RWPE1 (cell line): ENCODE data around the gene LDAF1.
A peak's percentile ranks its signal among the peaks of the same experiment; 100 is the strongest.
"Not testable (repeated sequence)": the region's sequence is repeated elsewhere in the genome, so short reads cannot be mapped to it uniquely, and the experiment has no call there.

ENCODE experiments used
- CTCF ChIA-PET: fragments of 350-600 bp; sonication (Branson Sonifier 250); formaldehyde crosslinking; extraction: SDS; loops from one replicate; lab custom pipeline; 2021; lab: Yijun Ruan, JAX
- POLR2A ChIA-PET: fragments of 400-600 bp; formaldehyde crosslinking; extraction: SDS; loops from one replicate; lab custom pipeline; 2020; ENCODE audit warnings: antibody characterized with exemption; ENCODE audit not compliant: low non-redundant PET; lab: Yijun Ruan, JAX
- DNase-seq: peaks from one replicate; pipeline ENCODE4 v3.0.0; 2012; ENCODE audit warnings: low spot score
- H3K27ac ChIP-seq: fragments of 450-650 bp; 2 replicates; pipeline ENCODE4 v1.5.1; 2017
- TF ChIP-seq, protein P1 (sequence below): fragments of 450-650 bp; conservative IDR thresholded peaks from 2 replicates; pipeline ENCODE4 v1.5.1; 2017; ENCODE audit warnings: low read depth, mild to moderate bottlenecking

Gene LDAF1

DNA sequence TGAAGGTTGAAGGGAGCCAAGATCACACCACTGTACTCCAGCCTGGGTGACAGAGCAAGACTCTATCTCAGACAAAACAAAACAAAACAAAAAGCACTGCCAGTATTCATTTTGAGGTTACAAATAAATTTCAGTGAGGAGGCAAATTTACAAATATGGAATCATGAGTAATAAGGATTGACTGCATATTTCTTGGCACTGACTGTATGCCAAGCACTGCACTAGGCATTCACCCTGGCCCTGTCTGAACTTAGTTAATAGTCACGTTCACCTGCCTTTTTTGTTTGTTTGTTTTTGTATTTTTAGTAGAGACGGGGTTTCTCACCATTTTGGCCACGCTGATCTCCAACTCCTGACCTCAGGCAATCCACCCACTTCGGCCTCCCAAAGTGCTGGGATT, 5.1 kb downstream of the LDAF1 start:
- TF ChIP-seq, protein P1, sequence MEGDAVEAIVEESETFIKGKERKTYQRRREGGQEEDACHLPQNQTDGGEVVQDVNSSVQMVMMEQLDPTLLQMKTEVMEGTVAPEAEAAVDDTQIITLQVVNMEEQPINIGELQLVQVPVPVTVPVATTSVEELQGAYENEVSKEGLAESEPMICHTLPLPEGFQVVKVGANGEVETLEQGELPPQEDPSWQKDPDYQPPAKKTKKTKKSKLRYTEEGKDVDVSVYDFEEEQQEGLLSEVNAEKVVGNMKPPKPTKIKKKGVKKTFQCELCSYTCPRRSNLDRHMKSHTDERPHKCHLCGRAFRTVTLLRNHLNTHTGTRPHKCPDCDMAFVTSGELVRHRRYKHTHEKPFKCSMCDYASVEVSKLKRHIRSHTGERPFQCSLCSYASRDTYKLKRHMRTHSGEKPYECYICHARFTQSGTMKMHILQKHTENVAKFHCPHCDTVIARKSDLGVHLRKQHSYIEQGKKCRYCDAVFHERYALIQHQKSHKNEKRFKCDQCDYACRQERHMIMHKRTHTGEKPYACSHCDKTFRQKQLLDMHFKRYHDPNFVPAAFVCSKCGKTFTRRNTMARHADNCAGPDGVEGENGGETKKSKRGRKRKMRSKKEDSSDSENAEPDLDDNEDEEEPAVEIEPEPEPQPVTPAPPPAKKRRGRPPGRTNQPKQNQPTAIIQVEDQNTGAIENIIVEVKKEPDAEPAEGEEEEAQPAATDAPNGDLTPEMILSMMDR = no peak
- DNase-seq = no peak
- POLR2A ChIA-PET = no interaction called here
- CTCF ChIA-PET = no interaction called here
- no peak overlapping the region for H3K27ac ChIP-seq

DNA sequence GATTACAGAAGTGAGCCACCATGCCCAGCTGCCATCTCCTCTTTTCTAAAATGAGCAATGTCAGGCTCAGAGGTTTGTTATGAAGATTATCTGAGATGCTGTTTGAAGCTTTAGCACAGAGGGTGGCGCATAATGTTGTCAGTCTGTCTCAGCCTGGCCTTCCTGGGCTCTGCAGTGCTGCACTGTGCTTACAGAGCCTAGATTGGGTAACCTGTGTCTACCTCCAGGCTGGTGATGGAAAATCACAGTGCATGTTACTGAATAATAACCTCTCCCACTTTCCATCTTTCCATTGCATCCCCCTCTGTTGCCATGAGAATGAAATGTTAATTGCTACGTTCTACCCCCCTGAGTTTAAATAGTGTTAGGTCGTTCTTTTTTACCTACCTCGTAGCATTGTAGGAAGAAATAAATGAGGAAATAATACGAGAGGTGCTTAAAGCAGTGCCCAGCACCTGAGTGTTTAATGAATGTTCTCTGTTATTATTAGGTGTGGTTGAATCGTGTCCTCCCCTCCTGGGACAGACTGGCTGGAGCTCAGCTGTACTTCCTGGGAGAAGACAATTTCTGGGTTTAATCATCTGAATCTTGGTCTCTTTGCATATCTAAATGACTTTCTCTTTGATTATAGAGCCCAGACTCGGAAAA, 6.2 kb downstream of the LDAF1 start:
- TF ChIP-seq, protein P1 = no peak
- no peak overlapping the region for H3K27ac ChIP-seq
- DNase-seq = no peak
- POLR2A ChIA-PET = no interaction called here
- CTCF ChIA-PET = interaction anchor here (0.6 to 0.7 kb wide), 2 partner anchors 25 to 1534 kb away, joined by 4 to 5 read pairs; no protein-coding TSS in a partner anchor

DNA sequence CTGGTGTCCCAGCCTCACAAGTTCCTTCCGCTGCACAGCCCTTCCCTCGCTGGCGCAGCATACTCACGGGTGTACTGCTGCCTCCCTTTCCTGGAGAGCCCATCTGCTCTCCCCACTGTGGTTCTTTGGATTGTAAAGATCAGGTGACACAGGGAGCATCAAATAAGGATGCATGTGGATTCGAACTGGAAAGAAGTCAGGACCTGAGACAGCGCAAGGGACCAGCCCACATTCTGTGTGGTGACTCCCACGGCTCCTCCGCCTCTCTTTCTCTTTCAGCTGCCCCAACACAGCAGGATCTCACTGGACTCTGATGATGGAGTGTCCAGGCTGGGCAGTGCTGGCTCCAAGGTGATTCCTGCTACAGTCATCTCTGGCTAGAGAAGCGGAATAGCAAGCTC, 8.1 kb downstream of the LDAF1 start:
- POLR2A ChIA-PET = interaction anchor here (0.6 kb wide), 1 partner anchor 13 kb away, joined by 4 read pairs; no protein-coding TSS in a partner anchor

DNA sequence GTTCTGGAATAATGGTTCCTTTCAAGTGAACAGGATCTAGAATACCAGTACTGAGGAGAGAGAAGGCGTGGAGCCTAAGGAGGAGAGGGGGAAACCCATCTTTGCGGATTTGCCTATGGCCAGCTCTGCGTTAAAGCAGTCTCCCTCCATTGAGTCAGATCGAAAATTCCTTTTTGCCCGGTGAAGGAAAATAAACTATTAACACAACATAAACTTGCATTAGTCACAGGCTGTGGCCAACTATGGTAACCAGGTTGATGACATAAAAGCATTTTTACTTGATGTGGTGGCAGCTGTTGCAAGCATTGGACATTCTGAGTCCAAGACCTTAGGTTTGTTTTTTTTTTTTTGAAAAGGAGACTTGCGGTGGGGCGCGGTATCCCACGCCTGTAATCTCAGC, 8.9 kb downstream of the LDAF1 start:
- CTCF ChIA-PET = interaction anchor here (1.2 to 1.5 kb wide), 2 partner anchors 10 to 111 kb away, joined by 3 read pairs; no protein-coding TSS in a partner anchor
- DNase-seq = peak; percentile 31
- TF ChIP-seq, protein P1 = no peak
- POLR2A ChIA-PET = no interaction called here
- H3K27ac ChIP-seq = no peak overlapping the region

More for the DNA sequence above, 8.1 kb downstream of the LDAF1 start:
- H3K27ac ChIP-seq = no peak overlapping the region
- DNase-seq = no peak
- TF ChIP-seq, protein P1 = no peak
- CTCF ChIA-PET = no interaction called here

DNA sequence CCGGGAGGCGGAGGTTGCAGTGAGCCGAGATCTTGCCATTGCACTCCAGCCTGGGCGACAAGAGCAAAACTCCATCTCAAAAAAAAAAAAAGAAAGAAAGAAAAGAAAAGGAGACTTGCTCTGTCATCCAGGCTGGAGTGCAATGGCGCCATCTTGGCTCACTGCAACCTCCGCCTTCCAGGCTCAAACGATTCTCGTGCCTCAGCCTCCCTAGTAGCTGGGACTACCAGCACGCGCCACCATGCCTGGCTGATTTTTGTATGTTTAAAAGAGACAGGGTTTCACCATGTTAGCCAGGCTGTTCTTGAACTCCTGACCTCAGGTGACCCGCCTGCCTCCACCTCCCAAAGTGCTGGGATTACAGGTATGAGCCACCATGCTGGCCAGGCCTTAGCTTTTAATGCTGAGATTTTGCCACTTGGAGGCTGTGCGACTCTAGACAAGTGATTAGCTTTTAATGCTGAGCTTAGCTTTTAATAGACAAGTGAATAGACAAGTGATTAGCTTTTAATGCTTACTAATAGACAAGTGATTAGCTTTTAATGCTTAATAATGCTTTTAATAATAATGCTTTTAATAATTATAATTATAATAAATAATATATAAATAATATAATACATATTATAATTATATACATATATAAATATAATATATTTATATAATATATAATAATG, 9.6 kb downstream of the LDAF1 start:
- no peak for DNase-seq
- POLR2A ChIA-PET = no interaction called here
- TF ChIP-seq, protein P1 = no peak
- H3K27ac ChIP-seq = no peak overlapping the region
- CTCF ChIA-PET = interaction anchor here (0.8 to 1.5 kb wide), 3 partner anchors 11 to 110 kb away, joined by 3 to 4 read pairs (median 3); no protein-coding TSS in a partner anchor

DNA sequence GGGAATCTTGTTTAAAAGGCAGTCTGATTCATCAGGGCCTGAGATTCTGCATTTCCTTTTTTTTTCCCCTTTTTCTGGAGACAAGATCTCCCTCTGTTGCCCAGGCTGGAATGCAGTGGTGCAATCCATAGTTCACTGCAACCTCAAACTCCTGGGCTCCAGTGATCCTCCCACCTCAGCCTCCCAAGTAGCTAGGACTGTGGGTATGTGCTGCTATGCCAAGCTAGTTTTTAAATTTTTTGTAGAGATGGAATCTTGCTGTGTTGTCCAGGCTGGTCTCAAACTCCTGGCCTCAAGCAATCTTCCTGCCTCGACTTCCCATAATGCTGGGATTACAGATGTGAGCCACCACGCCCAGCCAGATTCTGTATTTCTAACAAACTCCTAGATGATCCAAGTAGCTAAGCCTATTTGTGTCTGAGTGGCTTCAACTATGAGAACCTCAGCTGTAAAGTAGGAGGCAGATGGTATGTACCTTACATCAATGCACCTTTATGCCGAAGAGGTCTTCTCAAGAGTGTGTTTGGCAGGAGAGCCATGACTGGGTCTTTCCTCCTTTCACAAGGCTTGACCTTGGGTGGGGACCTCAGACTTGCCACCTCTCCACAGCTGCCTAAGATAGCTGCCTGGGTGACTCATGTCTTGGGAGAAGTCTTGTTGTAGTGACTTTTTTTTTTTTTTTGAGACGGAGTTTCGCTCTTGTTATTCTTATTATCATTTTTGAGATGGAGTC, 10.9 kb downstream of the LDAF1 start:
- no peak for DNase-seq
- no peak overlapping the region for H3K27ac ChIP-seq
- ChIA-PET CTCF (interaction anchor here (0.6 to 1.5 kb wide), 3 partner anchors 131 to 1492 kb away, joined by 3 to 5 read pairs (median 4); no protein-coding TSS in a partner anchor), POLR2A (interaction anchor here (0.6 kb wide), 2 partner anchors 130 to 131 kb away, joined by 3 to 14 read pairs; no protein-coding TSS in a partner anchor)
- TF ChIP-seq, protein P1 = no peak

DNA sequence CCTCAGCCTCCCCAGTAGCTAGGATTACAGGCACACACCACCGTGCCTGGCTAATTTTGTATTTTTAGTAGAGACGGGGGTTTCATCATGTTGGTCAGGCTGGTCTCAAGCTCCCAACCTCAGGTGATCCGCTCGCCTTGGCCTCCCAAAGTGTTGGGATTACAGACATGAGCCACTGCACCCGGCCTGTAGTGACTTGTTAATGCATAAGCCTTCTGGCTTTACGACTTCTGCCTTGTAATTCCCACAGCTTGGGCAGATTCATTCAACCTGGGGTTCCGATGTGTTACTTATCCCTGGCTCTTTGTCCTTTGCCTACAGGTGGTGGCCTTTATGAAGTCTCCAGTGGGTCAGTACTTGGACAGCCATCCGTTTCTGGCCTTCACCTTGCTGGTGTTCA, 11.6 kb downstream of the LDAF1 start:
- DNase-seq, H3K27ac ChIP-seq: not testable (repeated sequence)
- ChIA-PET POLR2A (interaction anchor here (0.6 kb wide), 2 partner anchors 129 to 130 kb away, joined by 3 to 14 read pairs; no protein-coding TSS in a partner anchor), CTCF (interaction anchor here (1.5 kb wide), 1 partner anchor 130 kb away, joined by 4 read pairs; no protein-coding TSS in a partner anchor)
